Measurements from ENCODE around the gene FAM200C. TPM values are rescaled to one million over a fixed set of nuclear protein-coding genes. Genes with fewer than 3 reads are reported as not detected.

The FAM200C gene
- total RNA-seq, 1 experiment from 2014 or later = 1.5 TPM

GRCh38 chr5:160366230-160366629 is 33.6 kb downstream of the FAM200C start:
- H2AFZ ChIP-seq (ENCODE audit: low read length) = no peak overlapping the region
- no peak for ATAC-seq
- H3K27ac ChIP-seq (ENCODE audit: low read length) = no peak overlapping the region
- no peak overlapping the region for H3K9ac ChIP-seq (ENCODE audit: low read length)
- no peaks in the 10 kb centered on the region for H4K20me1 ChIP-seq (ENCODE audit: low read length)
- DNase-seq = no peak
- H3K9me3 ChIP-seq (ENCODE audit: low read length) = peaks cover 3% of the 10 kb centered on the region; the same call in 1 of the 2 replicates
- H3K4me2 ChIP-seq (ENCODE audit: low read length) = no peak overlapping the region
- no peaks in the 10 kb centered on the region; the same call in 1 of the 2 replicates for H3K4me1 ChIP-seq (ENCODE audit: insufficient read depth, low read length)
- intact Hi-C loops (cut with micrococcal nuclease) = no loop called here
- H3K9me2 ChIP-seq (replicated peaks; ENCODE audit: low read length) = no peaks in the 10 kb centered on the region
- H3K36me3 ChIP-seq (ENCODE audit: low read depth, low read length) = no peaks in the 10 kb centered on the region
- no peaks in the 10 kb centered on the region for H3F3A ChIP-seq (ENCODE audit: low read length, unreplicated experiment)
- ChIA-PET POLR2A (ENCODE audit: unreplicated experiment) (no interaction called here), CTCF (no interaction called here)
- no TSS peak for BruUV-seq (replicated peaks)
- TF ChIP-seq EZH2 (IDR thresholded peaks at IDR 0.05; ENCODE audit: low read length, unreplicated experiment) = no peak
- TF ChIP-seq CTCF (conservative IDR thresholded peaks at IDR 0.05; ENCODE audit: low read depth, low read length) = no peak
- TF ChIP-seq EZH2phosphoT487 (IDR thresholded peaks at IDR 0.05; ENCODE audit: borderline replicate concordance, low read length) = no peak
- no peaks in the 10 kb centered on the region for H3K79me2 ChIP-seq (ENCODE audit: low read length)
- no peak overlapping the region for H3K4me3 ChIP-seq (ENCODE audit: low read length)
- peaks cover 22% of the 10 kb centered on the region; the same call in 1 of the 2 replicates for H3K27me3 ChIP-seq (ENCODE audit: low read length)

- Histone ChIP-seq H3K9me3 (ENCODE audit: low read length) (peaks cover 1% of the 10 kb centered on the region; the same call in 1 of the 2 replicates), H3K4me1 (ENCODE audit: insufficient read depth, low read length) (no peaks in the 10 kb centered on the region), H3K27ac (ENCODE audit: low read length) (no peak overlapping the region), H3K9me2 (replicated peaks; ENCODE audit: low read length) (no peaks in the 10 kb centered on the region), H3K4me3 (ENCODE audit: low read length) (no peak overlapping the region), H3K79me2 (ENCODE audit: low read length) (no peaks in the 10 kb centered on the region), H2AFZ (ENCODE audit: low read length) (no peak overlapping the region), H3K4me2 (ENCODE audit: low read length) (no peak overlapping the region), H3K27me3 (ENCODE audit: low read length) (0 out of 2 replicates have a peak, but pooled peaks cover 4% of the 10 kb centered on the region), H3K36me3 (ENCODE audit: low read depth, low read length) (no peaks in the 10 kb centered on the region), H4K20me1 (ENCODE audit: low read length) (no peaks in the 10 kb centered on the region), H3F3A (ENCODE audit: low read length, unreplicated experiment) (no peaks in the 10 kb centered on the region), H3K9ac (ENCODE audit: low read length) (no peak overlapping the region)
- no TSS peak for BruUV-seq (replicated peaks)
- ChIA-PET POLR2A (ENCODE audit: unreplicated experiment) (interaction anchor here (0.5 kb wide), 1 partner anchor 93 kb away, joined by 3 read pairs; no protein-coding TSS in a partner anchor), CTCF (no interaction called here)
- DNase-seq (no peak), ATAC-seq (no peak)
- no peak for TF ChIP-seq CTCF (conservative IDR thresholded peaks at IDR 0.05; ENCODE audit: low read depth, low read length)
- TF ChIP-seq EZH2phosphoT487 (IDR thresholded peaks at IDR 0.05; ENCODE audit: borderline replicate concordance, low read length) = no peak
- TF ChIP-seq EZH2 (IDR thresholded peaks at IDR 0.05; ENCODE audit: low read length, unreplicated experiment) = no peak
- intact Hi-C loops (cut with micrococcal nuclease) = no loop called here
These were observed 36.0 kb downstream of the FAM200C start for GRCh38 chr5:160363660-160364395.

- CTCF ChIA-PET = no interaction called here
- H3K79me2 ChIP-seq (ENCODE audit: low read length) = no peaks in the 10 kb centered on the region
- H3K27ac ChIP-seq (ENCODE audit: low read length) = no peak overlapping the region
- H3K4me1 ChIP-seq (ENCODE audit: insufficient read depth, low read length) = no peaks in the 10 kb centered on the region
- TF ChIP-seq EZH2phosphoT487 (IDR thresholded peaks at IDR 0.05; ENCODE audit: borderline replicate concordance, low read length) = no peak
- no peaks in the 10 kb centered on the region for H3K27me3 ChIP-seq (ENCODE audit: low read length)
- no peak overlapping the region for H3K4me2 ChIP-seq (ENCODE audit: low read length)
- no peaks in the 10 kb centered on the region for H3K9me3 ChIP-seq (ENCODE audit: low read length)
- H2AFZ ChIP-seq (ENCODE audit: low read length) = no peak overlapping the region
- intact Hi-C loops (cut with micrococcal nuclease) = no loop called here
- no peaks in the 10 kb centered on the region for H3K9me2 ChIP-seq (replicated peaks; ENCODE audit: low read length)
- POLR2A ChIA-PET (ENCODE audit: unreplicated experiment) = interaction anchor here (0.5 kb wide), 1 partner anchor 92 kb away, joined by 3 read pairs; no protein-coding TSS in a partner anchor
- H3K9ac ChIP-seq (ENCODE audit: low read length) = no peak overlapping the region
- no peaks in the 10 kb centered on the region for H3K36me3 ChIP-seq (ENCODE audit: low read depth, low read length)
- H3K4me3 ChIP-seq (ENCODE audit: low read length) = no peak overlapping the region
- H3F3A ChIP-seq (ENCODE audit: low read length, unreplicated experiment) = no peaks in the 10 kb centered on the region
- H4K20me1 ChIP-seq (ENCODE audit: low read length) = no peaks in the 10 kb centered on the region
- no peak for DNase-seq
- BruUV-seq (replicated peaks) = no TSS peak
- ATAC-seq = no peak
These were observed 36.6 kb downstream of the FAM200C start for GRCh38 chr5:160363211-160363610.
